ENCODE data around the gene ATG2A. TPM values are rescaled to one million over a fixed set of nuclear protein-coding genes. Genes with fewer than 3 reads are reported as not detected.

ATG2A gene
- total and polyA plus RNA-seq, 9 of the 15 experiments (the other 6 are each of a cell fraction or from before 2014, with no cell fraction given), result 0.25 to 45.9 (median 5.2) TPM

- 93% methylated on average over 28 of the region's 33 CpGs for WGBS (ENCODE audit: insufficient coverage, low coverage, missing lambda C conversion rate)
- FAIRE-seq (no peak), ATAC-seq (no peak), DNase-seq (ENCODE audit: extremely low read depth in 1 of 4, low spot score in 3 of 4) (no peak)
- Histone ChIP-seq H3K9me1 (ENCODE audit: control insufficient read depth, insufficient read depth, low read length) (no peaks in the 10 kb centered on the region), H3K36me3 (ENCODE audit: control insufficient read depth, insufficient read depth, low read length) (peaks cover 49% of the 10 kb centered on the region; the same call in 2 of the 3 replicates), H3K27me3 (ENCODE audit: control insufficient read depth in 2 of 2, insufficient read depth in 2 of 2, low read length in 2 of 2) (no peaks in the 10 kb centered on the region), H3K9me3 (replicated peaks; ENCODE audit: control insufficient read depth, insufficient read depth, low read depth, low read length) (no peaks in the 10 kb centered on the region), H4K20me1 (replicated peaks; ENCODE audit: control insufficient read depth, insufficient read depth, low read length) (no peaks in the 10 kb centered on the region), H3K4me2 (ENCODE audit: insufficient read depth, low read length) (no peak overlapping the region), H3K4me3 (no peak overlapping the region), H3K79me2 (ENCODE audit: control insufficient read depth, insufficient read depth, low read length) (peaks cover 40% of the 10 kb centered on the region), H2AFZ (ENCODE audit: low read depth, low read length) (no peak overlapping the region), H3K9ac (ENCODE audit: insufficient read depth in 1 of 2, low read depth in 2 of 2, low read length in 2 of 2) (peak overlapping the region in 1 of 2 experiments; percentile 26; a peak in 1 of 4 replicates), H3K27ac (ENCODE audit: extremely low read depth, low read depth, low read length) (no peak overlapping the region), H3K4me1 (replicated peaks in 1 of 2; ENCODE audit: control insufficient read depth in 2 of 2, insufficient read depth in 2 of 2, low read length in 2 of 2) (peaks cover 28 to 56% of the 10 kb centered on the region in 2 experiments)
- intact Hi-C loops (cut with micrococcal nuclease), result no loop called here
- BruUV-seq (replicated peaks), result no TSS peak
- TF ChIP-seq RBM25 (IDR thresholded peaks at IDR 0.05; ENCODE audit: low read depth, low read length, severe bottlenecking), result no peak
- TF ChIP-seq ZBTB33 (CRISPR knock-in tag; IDR thresholded peaks at IDR 0.05), result 0 out of 2 replicates have a peak, but pooled peaks have one; percentile 26
- POLR2A ChIA-PET, result interaction anchor here (0.6 to 2.6 kb wide), 5 partner anchors 10 to 1188 kb away, joined by 3 to 8 read pairs (median 5); no protein-coding TSS in a partner anchor
- CTCF ChIA-PET (ENCODE audit: low intra/inter-chr PET ratio), result no interaction called here
- in situ Hi-C loops (cut with MboI), result no loop called here
These were observed 57.2 kb downstream of the ATG2A start for GRCh38 chr11:64859542-64860414.

Measured in K562 (cell line).